ENCODE data around the gene B3GNT3. TPM values are rescaled to one million over a fixed set of nuclear protein-coding genes. Genes with fewer than 3 reads are reported as not detected.

Gene B3GNT3
- total and polyA plus RNA-seq, 2 of the 13 experiments (the other 11 are each of a cell fraction or from before 2014, with no cell fraction given), result 0.86 to 4.0 TPM

- TF ChIP-seq ZGPAT (CRISPR knock-in tag; IDR thresholded peaks at IDR 0.05) (peak; percentile 43; the same call in 1 of the 2 replicates), ZBTB34 (CRISPR knock-in tag; IDR thresholded peaks at IDR 0.05) (0 out of 2 replicates have a peak, but pooled peaks have one; percentile 42), ZNF674 (CRISPR knock-in tag; IDR thresholded peaks at IDR 0.05; ENCODE audit: low read depth) (no peak), MTF1 (CRISPR knock-in tag; IDR thresholded peaks at IDR 0.05) (no peak), ZNF512B (CRISPR knock-in tag; IDR thresholded peaks at IDR 0.05; ENCODE audit: borderline replicate concordance) (no peak), ELF1 (CRISPR knock-in tag; IDR thresholded peaks at IDR 0.05) (peak; percentile 84), ZNF17 (CRISPR knock-in tag; IDR thresholded peaks at IDR 0.05) (no peak), ZNF281 (CRISPR knock-in tag; IDR thresholded peaks at IDR 0.05; ENCODE audit: borderline replicate concordance) (no peak), HNRNPUL1 (IDR thresholded peaks at IDR 0.05; ENCODE audit: low read depth, low read length) (no peak), THRA (CRISPR knock-in tag; IDR thresholded peaks at IDR 0.05; ENCODE audit: borderline replicate concordance) (peak; percentile 90; the same call in 1 of the 2 replicates), PHF21A (CRISPR knock-in tag; IDR thresholded peaks at IDR 0.05) (peak; percentile 86), ZSCAN22 (CRISPR knock-in tag; IDR thresholded peaks at IDR 0.05) (no peak)
Observed at GRCh38 chr19:17766543-17767131, 28.3 kb upstream of the B3GNT3 start (continued).

All from HepG2 (cell line).